GM18858 (cell line): ENCODE data around the gene HOTAIR.

ENCODE experiments used
- ATAC-seq: cut with Tn5 transposase; IDR thresholded peaks from one replicate; pipeline ENCODE4 v1.9.1; 2021; ENCODE audit not compliant: unreplicated experiment

The HOTAIR gene

DNA sequence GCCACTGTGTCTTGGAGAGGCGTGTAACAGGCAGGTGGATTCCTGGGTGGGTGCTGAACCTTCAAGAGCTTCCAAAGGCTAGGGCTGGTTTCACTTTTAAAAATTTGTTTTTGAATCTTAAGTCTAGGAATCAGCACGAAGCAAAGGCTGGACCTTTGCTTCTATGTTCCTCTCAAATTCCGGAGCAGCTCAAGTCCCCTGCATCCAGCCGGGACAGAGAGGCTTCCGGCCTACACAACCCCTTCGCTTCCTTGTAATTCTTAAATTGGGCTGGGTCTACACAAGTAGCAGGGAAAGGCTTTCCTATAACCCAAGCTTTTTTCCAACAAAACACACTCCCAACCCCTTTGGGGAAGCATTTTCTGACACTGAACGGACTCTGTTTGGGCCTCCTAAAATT lies 11.7 kb downstream of the HOTAIR start:
- ATAC-seq = no peak

DNA sequence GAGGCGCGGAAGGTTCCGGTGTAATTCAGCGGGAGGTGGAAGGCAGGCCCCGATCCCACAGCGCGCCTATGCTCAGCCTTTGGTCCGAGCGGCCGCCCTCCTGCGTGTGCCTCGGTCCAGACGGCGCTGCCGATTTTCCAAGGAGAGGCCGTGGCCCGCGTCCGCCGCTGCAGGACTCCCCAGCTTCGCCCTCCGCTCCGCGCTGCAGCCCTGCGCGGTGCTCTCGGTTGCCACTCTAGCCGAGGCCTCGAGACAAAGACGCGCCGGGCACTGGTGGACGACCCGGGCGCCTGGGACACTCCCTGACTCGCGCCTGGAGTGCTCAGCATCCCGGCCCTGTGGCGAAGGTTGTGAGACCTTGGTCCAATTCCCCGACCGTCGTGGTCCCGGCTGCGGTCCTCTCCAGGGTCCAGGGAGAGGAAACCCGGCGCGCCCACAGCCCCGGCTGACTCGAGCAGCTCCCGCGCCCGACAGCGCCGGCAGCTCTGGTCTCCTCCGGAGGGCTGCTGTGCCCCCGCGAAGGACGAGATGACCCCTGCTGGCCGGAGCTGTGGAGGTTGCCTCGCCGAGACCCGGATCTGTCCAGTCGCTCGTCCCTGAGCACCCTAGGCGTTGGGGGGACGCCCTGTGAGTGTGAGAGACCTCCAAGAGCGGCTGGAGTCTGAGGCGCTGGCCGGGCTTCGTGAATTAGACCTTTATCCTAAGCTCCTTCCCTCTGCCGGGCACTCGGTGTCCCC lies 13.6 kb downstream of the HOTAIR start:
- no peak for ATAC-seq

DNA sequence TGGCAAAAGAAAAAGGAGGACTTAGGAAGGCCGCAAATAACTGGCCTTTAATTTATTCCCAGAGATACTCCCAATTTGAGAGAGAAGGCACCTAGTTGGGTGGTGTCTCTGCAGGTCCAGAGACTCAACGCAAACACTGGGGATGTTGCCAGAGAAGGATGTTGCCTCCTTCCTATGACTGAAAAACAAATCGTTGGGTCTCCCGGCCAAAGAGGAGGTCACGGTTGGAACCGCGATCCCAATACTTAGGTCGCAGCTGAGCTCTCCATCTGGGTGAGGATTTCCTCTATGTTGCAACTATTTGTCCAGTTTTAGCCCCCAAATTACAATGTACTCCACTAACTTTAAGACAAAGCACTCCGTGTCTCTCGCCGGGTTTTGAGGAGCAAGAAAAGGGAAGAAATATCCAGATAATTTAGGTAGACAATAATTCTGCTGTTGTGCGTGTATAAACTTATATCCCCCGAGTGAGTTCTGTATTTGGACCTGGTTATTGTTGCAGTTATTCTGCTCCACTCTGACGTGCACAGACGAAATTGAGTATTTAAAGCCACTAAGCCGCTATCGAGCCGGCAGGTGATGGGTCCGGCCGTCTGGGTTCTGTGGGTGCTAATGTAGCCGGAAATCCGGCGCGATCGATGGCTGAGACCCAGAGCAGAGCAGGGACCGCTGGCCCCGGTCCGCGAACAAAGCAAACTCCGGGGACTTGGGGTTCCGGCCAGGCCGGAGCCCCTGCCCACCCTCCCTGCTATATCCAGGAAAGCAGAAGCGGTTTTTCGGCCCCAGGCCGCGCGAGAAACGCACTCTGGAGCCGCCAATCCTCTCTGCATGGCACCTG lies 14.3 kb downstream of the HOTAIR start:
- no peak for ATAC-seq

GRCh38 chr12:53959314-53959713 lies 15.4 kb downstream of the HOTAIR start:
- ATAC-seq = no peak

GRCh38 chr12:53958128-53958527 lies 16.6 kb downstream of the HOTAIR start:
- no peak for ATAC-seq

GRCh38 chr12:53956914-53957536 lies 17.7 kb downstream of the HOTAIR start:
- no peak for ATAC-seq

DNA sequence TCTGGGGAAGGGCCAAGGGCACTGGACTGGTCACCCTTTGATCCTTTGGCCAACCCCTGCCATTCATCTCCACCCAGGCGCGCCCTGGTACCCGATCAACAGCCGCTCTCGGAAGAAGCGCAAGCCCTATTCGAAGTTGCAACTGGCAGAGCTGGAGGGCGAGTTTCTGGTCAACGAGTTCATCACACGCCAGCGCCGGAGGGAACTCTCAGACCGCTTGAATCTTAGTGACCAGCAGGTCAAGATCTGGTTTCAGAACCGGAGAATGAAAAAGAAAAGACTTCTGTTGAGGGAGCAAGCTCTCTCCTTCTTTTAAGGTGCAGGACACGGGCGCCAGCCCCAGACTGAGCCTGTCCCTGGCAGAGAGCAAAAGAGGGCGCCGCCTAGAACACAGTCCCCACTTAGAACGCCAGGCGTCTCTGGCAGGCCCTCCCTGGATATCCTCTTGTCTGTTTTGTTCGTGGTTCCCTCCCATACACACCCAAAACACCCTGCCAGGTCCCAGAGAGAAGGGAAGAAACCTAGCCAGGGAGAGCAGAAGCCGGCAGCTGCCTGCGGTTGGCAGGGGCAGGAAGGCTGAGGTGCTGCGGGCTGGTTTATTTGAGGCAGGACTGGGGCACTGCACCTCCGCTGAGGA lies 18.4 kb downstream of the HOTAIR start:
- no peak for ATAC-seq

DNA sequence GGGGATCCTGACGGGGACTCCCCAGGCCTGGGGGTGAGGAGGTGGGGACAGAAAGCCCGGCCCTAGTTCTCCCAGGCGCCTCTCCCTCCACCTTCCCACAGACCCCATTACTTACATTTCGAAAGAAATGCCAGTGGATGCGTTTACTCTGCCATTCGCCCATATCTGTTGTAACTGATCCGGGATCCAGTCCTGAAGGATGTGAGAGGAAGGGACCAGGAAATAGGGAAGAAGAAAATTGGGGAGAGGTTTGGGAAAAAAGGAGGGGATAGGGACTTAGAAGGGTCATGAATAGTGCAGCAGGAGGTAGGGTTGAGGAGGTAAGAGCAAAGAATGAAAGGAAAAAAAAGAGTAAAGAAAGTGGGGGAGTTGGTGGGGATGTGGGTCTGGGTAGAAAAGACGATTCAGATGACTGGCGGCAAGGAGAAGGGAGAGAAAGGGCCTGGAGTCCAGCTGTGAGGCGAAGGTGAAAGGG lies 18.9 kb downstream of the HOTAIR start:
- no peak for ATAC-seq

DNA sequence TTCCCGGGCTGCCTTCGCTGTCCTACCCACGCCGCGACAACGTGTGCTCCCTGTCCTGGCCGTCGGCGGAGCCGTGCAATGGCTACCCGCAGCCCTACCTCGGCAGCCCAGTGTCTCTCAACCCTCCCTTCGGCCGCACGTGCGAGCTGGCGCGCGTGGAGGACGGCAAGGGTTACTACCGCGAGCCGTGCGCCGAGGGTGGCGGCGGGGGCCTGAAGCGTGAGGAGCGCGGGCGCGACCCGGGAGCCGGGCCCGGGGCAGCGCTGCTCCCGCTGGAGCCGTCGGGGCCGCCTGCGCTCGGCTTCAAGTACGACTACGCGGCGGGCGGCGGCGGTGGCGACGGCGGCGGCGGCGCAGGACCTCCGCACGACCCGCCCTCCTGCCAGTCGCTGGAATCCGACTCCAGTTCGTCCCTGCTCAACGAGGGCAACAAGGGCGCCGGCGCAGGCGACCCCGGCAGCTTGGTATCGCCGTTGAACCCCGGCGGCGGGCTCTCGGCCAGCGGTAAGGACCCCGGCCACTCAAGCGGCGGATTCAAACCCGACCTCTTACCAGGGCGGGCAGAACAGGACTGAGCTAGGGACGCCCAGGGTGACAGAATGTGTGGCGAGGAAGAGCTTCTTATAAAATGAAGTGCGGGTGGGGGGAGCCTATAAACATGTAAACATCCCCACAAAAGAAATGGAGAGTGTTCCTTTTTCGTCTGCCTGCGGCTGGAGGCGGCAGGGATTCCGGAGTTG lies 19.5 kb downstream of the HOTAIR start:
- no peak for ATAC-seq

DNA sequence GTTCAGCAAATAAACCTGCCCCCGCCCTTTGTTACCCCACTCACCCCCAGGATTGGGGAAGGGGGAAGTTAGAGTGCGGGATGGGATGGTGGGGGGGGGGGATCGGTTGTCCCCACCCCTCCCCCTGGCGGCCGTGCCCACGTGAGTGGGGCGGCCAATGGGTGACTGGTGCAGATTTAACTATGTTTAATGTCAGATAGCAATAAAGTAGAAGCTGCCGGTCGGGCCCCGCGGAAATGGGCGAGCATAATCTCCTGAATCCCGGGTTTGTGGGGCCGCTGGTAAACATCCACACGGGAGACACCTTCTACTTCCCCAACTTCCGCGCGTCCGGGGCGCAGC lies 20.1 kb downstream of the HOTAIR start, which contains the start of gene HOXC12:
HOXC12 (plus strand) TSS at position 210 of the 342 bp plus-strand sequence; CDS start at position 237, 27 bp downstream.
- no peak for ATAC-seq

GRCh38 chr12:53953831-53954693 lies 20.7 kb downstream of the HOTAIR start:
- no peak for ATAC-seq

- no peak for ATAC-seq
Observed at GRCh38 chr12:53952871-53953734, 21.7 kb downstream of the HOTAIR start.

GRCh38 chr12:53952335-53952694 lies 22.4 kb downstream of the HOTAIR start:
- ATAC-seq = no peak

- no peak for ATAC-seq
Observed at GRCh38 chr12:53951577-53952334, 23.0 kb downstream of the HOTAIR start.

GRCh38 chr12:53950789-53951576 lies 23.8 kb downstream of the HOTAIR start:
- no peak for ATAC-seq

DNA sequence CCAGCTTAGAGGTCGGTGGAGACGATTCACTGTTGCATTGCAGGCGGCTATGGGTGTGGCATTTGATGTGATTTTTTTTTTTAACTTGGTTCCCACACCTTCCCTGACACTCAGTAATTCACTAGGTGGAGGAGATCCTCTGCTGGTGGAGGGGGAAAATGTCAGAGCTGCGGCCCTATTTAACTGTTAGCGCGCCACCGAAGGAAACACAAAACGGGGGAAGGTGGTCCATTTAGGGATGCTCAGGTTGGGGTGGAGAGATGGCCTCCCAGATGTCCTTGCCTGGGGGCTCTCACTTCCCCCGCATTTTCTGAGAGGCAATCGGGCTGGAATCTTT lies 24.3 kb downstream of the HOTAIR start:
- ATAC-seq = no peak
